HG02678 (cell line): ENCODE data around the gene MEIG1.
A peak's percentile ranks its signal among the peaks of the same experiment; 100 is the strongest.
"Not testable (repeated sequence)": the region's sequence is repeated elsewhere in the genome, so short reads cannot be mapped to it uniquely, and the experiment has no call there.

Source experiments
- ATAC-seq: cut with Tn5 transposase; IDR thresholded peaks from one replicate; pipeline ENCODE4 v1.9.1; 2021; ENCODE audit warnings: mild to moderate bottlenecking, moderate library complexity; ENCODE audit not compliant: unreplicated experiment

The MEIG1 gene

DNA sequence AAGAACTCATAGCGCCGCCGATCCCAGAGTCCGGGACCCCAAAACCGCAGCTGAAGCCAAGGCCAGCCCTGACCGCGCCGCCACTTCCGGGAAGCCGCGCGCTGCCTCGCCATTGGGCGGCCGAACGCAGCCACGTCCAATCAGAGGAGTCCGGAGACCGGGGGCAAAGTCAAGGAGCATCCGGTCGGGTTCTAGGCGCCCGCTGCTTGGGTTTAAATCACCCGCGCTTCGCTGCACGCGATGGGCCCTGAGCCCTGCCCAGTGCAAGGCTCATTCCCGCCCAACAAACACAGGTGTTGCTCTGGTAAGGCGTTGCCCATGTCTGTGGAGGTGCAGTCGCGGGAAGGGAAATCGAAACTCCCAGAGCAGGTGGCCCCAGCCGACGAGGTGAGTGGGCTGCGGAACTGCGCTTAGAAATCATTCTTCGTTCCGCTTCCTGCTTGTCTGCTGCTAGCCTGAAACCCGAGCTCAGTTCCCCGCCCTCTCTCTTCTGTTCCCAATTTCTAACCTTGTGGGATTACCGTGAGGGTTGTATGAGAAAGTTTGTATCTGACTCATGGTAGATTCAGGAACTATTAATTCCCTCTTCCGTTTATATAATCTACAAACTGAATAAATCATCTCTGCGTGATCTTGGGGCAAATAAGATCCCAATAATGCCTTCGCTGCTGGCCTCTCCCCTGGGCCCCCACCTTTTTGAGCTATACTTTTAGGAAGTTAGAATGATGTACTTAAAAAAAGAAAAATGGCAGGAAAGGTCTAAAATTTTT, 5.0 kb upstream of the MEIG1 start, which contains the start of gene DCLRE1C:
TSS of gene DCLRE1C (minus strand) at position 96 of the 770 bp plus-strand sequence. CDS start at position 10, 86 bp downstream.
- ATAC-seq = peak; percentile 84

- ATAC-seq = no peak
Observed at GRCh38 chr10:14954934-14955333, 4.3 kb upstream of the MEIG1 start.

DNA sequence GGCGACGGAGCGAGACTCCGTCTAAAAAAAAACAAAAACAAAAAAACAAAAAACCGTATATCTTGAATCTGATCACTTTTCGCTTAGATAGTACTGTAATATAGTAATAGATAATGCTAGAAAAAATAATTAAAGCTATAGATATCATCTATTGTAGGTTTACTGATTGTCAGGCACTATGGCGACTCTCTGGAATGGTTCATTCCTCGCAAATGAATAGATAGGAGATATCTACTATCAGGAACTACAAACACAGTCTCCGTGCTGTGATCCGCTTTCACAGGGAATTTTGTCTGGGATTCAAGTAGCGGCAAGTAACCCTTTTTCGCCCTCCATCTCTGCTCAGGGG, 342 bp upstream of the MEIG1 start:
- no peak for ATAC-seq

DNA sequence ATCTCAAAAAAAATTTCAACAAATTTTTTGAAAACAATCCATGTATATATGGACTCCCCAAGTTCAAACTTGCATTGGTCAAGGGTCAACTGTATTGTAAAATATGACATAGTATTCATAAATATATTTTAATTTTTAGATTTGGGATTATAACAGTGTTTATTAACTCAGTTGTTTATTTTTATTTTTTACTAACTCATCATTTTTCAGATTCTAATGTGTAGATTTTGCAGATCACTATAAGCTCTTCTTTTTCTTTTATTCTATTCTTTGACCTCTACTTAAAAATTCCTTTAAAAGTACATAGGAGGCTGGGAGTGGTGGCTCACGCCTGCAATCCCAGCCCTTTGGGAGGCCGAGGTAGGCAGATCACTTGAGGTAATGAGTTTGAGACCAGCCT, 8.7 kb downstream of the MEIG1 start:
- ATAC-seq = no peak

GRCh38 chr10:14971867-14972448, 12.8 kb downstream of the MEIG1 start:
- ATAC-seq = no peak

- ATAC-seq = not testable (repeated sequence)
Observed at GRCh38 chr10:14974153-14974998, 15.2 kb downstream of the MEIG1 start.

DNA sequence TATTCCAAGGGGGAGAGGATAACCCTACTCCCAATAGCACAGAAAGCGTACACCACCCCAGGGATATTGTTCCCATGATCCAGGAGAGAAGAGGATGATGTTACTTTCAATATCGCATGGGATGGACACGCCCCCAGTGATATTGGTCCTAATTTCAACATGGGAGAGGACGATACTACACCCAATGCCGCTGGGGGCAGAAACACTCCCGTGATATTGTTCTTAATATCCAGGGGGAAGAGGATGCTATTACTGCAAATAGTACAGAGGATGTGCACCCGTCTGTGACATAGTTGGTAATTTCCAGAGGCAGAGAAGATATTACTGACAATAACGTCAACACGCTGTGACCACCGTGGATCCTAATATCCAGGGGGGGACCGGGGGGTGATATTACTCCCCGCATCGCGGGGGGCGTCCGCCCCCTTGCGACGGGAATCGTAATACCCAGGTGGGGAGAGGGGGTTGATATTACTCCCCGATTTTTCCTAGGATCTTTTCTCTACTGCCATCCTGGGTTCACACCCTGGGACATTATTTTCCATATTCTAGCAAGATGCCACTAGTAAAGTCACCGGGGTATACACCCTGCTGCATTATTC, 16.6 kb downstream of the MEIG1 start:
- no peak for ATAC-seq

DNA sequence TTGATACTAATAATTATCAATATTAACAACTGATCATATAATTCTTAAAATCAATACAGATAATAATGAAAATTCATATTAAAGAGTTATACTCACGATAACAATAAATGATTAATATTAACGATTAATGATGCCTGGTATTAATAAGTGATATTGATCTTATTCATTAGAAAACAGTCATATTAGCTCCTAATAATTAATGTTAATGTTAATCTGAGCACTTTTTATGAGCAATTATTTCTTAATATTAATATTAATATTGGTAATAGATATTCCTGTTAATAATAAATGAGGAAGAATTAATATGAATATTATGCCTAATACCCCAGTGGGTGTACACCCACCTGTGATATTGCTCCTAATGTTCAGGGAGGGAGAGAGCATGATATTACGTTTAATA, 23.6 kb downstream of the MEIG1 start:
- no peak for ATAC-seq

- not testable (repeated sequence) for ATAC-seq
Observed at GRCh38 chr10:14989552-14989951, 30.4 kb downstream of the MEIG1 start.

DNA sequence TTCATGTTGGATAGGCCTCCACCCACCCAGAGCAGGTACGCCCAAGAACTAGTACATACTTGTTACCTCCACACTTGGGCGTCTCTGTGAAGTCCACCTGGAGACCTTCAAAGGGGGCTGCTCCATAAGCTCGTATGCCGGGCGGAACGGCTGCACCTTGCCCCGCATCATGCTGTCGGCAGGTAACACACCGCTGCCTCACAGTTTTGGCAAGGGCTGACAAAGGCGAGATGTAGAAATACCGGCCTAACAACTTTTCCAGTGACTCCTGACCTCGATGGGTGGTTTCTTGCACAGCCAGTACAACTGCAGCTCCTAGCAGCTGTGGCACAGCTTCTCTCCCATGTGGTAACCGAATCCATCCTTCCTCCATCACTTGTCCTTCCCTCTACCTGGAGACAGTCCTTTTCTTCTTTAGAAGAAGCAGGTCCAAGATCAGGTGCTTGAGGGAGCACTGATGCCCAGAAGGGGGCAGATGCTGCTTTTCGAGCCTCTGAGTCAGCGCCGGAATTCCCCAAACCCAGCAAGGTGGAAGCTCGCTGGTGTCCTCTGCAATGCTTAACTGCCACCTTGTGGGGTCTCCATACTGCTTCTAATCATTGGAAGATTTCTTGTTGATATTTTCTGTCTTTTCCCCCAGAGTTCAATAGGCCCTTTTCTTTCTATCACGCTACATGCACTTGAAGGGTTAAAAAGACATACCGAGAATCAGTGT, 32.0 kb downstream of the MEIG1 start:
- not testable (repeated sequence) for ATAC-seq

- not testable (repeated sequence) for ATAC-seq
Observed at GRCh38 chr10:14992336-14992735, 33.1 kb downstream of the MEIG1 start.

GRCh38 chr10:14993500-14994455, 34.6 kb downstream of the MEIG1 start:
- not testable (repeated sequence) for ATAC-seq

GRCh38 chr10:14995964-14996565, 36.9 kb downstream of the MEIG1 start:
- no peak for ATAC-seq

DNA sequence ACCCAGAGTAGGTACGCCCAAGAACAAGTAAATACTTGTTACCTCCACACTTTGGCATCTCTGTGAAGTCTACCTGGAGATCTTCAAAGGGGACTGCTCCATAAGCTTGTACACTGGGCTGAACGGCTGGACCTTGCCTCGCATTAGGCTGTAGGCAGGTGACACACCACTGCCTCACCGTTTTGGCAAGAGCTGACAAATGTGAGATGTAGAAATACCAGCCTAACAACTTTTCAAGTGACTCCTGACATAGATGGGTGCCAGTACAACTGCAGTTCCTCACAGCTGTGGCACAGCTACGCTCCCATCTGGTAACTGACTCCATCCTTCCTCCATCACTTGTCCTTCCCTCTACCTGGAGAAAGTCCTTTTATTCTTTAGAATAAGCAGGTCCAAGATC, 54.3 kb downstream of the MEIG1 start:
- ATAC-seq = not testable (repeated sequence)

GRCh38 chr10:15015451-15015850, 56.3 kb downstream of the MEIG1 start:
- no peak for ATAC-seq

DNA sequence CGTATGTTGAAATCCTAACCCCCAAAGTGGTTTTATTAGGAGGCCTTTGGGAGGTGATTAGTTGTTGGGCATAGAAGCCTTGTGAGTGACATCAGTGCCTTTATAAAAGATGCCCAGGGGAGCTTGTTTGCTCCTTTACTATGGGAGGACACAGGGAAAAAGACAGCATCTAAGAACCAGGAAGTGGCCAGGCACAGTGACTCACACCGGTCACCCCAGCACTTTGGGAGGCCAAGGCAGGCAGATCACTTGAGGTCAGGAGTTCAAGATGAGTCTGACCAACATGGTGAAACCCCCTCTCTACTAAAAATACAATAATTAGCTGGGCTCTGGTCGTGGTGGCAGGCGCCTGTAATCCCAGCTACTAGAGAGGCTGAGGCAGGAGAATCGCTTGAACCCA, 61.8 kb downstream of the MEIG1 start:
- ATAC-seq = not testable (repeated sequence)
